Stimulated activated CD8-positive, alpha-beta memory T cell treated with anti-CD3 and anti-CD28 coated beads, Interleukin-12 subunit alpha, Interleukin-12 subunit beta, amount 100 ng/mL, for 24 hours (primary cell): ENCODE results near the gene GPATCH2.
"Not testable (repeated sequence)": the region's sequence is repeated elsewhere in the genome, so short reads cannot be mapped to it uniquely, and the experiment has no call there.

Experiments
- DNase-seq: peaks from one replicate; pipeline ENCODE4 v3.0.0-alpha.2; 2020; ENCODE audit errors: extremely low read depth

Gene GPATCH2

DNA sequence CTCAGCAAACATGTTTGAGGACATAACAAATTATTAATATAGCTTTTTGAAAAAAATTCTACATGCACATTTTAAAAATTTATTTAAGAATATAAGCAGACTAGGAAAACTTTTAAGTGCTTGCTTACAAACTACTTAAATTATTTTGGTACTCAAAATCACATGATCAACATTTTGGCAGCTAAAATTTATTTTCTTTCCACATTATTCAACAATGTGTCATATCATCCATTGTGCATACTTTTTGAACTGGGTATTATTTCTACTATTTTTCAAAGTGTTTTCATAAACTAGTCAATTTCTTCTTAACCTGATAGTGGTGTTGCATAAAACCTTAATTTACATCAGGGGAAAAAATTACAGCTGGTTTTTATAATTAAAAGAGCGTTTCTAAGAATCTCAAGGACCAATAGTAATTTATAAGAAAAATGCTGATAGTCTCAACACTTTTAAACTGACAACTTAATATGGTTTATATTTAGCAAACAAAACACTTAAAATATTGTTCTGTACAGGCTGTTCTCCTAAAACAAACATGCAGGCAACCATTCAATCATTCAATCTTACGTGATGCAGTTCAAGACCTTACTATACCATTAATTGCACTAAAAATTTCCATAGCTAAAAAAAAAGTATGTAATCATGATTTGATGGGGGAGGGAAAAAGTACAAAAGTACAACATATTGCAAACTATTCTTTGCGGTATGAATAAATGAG lies 105.0 kb downstream of the GPATCH2 start:
- DNase-seq, result no peak

DNA sequence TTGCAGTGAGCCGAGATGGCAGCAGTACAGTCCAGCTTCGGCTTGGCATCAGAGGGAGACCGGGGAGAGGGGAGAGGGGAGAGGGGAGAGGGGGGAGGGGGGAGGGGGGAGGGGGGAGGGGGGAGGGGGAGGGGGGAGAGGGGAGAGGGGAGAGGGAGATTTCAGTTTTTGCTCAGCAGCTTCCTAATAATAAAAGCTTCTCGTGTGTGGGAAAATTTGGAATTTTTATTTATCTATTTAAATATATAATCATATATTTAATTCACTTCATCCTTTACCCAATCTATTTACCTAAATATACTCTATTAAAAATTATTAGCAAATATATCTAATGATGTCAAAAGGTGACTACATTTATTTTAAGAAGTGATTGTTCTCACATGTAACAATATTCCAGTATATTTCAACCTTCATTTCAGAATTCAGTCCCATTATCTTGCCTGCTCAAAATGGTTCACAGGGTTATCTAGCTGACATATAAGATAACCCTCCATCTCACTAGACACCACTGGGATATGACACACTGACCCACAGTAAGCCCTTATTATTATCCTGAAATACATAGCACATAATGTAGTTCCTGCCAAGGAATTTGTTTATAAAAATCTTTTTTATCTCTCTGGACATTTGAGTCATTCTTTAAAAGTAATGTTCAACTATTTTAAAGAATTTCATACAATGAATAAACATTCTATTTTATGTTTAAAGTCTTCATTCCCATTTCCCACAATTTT lies 105.9 kb downstream of the GPATCH2 start:
- no peak for DNase-seq

DNA sequence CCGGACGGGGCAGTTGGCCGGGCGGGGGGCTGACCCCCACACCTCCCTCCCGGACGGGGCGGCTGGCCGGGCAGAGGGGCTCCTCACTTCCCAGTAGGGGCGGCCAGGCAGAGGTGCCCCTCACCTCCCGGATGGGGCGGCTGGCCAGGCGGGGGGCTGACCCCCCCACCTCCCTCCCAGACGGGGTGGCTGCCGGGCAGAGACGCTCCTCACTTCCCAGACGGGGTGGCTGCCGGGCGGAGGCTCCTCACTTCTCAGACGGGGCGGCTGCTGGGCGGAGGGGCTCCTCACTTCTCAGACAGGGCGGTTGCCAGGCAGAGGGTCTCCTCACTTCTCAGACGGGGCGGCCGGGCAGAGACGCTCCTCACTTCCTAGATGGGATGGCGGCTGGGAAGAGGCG lies 107.0 kb downstream of the GPATCH2 start:
- DNase-seq, result not testable (repeated sequence)

DNA sequence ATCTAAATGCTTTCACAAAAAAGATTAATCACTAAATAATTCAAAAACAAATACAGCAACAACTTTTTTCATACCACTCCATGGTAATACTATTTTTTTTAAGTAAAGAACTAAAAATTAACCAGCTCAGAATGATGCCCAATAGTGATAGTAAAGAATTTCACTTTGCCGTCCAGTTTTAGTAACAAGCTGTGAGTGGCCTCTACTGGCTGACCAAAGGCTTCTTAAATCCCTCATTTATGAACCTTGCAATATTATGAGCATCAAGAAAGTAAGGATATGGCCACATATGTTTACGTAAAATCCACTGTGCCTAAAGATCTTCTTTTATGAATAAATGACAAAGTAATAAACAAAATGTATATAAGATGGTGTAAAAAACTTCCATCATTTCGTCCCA lies 108.6 kb downstream of the GPATCH2 start:
- no peak for DNase-seq

DNA sequence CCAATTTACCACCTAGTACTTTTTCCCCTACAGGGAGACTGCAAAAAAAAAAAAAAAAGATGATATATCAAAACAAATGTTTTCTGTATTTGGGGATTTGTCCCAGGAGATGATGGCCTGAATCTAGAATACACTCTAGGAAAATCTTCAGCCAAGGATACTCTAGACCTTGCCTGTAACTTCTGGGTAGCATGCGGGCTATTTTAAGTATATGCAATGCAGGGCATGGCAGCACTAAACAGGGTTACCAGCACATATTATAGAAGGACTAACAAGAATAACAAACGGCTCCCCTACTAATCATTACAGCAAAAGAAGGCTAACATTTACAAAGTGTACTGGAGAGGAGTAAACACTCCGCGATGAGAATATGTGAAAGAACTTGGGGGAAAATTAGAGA lies 109.6 kb downstream of the GPATCH2 start:
- no peak for DNase-seq

DNA sequence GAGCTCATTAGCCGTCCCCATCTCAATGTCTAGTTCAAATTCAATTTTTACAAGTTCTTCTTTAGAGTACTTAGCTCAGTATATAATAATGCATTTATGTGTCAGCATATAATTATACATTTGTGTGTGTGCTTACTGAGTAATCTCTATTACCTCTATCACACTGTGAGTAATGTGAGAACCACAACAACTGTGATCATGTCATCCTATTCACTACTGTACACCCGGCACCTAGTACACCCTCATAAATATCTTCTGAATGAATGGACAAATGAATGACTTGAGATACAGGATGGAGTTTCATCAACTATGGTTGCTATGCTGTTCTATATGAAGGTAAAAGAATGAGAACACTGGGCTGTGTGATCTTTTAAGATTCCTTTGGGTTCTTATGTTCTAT lies 124.0 kb downstream of the GPATCH2 start:
- DNase-seq, result no peak

DNA sequence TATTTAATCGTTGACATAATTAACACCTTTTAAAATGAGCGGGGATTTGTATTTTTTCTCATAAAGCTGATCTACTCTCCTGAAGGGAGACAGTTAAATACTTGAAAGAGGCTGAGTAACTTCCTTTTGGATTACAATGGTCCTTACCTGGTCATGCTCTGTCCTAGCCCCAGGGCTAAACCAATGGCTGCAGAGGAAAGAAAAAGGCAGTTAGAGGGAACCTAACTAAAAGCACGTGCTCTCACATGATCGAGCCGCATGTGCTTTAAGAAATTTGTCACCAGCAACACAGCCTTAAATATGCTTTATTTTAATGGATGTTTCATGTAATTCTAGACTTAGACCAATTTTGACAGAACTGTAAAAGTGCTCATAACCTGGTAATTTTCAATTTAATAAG lies 132.7 kb downstream of the GPATCH2 start:
- DNase-seq, result no peak

DNA sequence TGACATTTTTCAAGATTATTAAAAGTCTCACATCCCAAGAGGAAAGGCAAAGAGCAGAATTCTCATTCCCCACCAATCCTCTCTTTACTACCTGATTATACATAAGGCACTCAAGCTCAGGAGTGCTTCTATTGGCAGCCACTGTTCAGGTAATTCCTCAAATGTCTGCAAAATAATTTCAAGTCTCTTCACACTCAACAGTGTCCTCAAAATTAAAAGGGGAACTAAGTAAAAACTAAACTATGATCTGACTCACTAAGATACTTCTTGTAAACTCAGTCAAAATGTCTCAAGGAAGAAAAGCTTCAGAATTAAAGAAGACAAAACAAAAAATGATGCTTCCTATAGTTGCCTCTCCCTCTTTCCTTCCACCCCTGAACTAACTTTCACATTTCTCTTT lies 135.6 kb downstream of the GPATCH2 start:
- DNase-seq, result no peak

DNA sequence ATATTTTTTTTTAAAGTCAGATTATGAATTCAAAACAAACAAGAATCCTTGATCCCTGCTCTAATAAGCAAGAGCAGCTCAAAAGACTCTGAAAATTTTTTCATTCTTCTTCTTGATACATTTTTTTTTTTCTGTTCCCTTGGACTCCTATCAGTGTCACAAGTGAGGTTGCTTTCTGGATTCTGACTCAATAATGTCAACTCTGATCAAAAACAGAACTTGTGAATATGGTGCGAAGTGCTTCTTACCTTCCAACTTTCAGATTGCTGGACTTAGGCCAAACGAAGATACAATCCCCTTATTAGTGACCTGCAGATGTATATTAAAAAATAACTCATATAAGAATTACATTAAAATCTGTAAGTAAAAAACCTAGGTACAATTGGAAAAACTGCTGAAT lies 136.1 kb downstream of the GPATCH2 start:
- DNase-seq, result no peak

DNA sequence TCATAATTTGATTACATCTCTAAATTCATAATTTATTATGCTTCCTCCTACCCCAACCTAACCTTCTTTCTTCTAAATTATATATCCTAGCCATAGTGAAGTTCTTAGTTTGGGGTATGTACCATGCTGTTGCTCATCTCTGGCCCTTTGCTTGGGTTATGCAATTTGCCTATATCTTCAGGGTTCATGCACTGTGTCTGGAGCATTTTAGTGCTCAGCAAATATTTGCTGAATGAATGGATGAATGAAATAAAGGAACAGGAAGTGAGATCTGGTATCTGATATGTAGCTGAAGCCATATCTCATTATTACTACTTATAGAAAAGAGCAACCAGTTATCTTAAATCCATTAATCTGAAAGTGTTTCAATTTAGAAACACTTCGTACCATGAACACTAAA lies 137.6 kb downstream of the GPATCH2 start:
- DNase-seq, result no peak

DNA sequence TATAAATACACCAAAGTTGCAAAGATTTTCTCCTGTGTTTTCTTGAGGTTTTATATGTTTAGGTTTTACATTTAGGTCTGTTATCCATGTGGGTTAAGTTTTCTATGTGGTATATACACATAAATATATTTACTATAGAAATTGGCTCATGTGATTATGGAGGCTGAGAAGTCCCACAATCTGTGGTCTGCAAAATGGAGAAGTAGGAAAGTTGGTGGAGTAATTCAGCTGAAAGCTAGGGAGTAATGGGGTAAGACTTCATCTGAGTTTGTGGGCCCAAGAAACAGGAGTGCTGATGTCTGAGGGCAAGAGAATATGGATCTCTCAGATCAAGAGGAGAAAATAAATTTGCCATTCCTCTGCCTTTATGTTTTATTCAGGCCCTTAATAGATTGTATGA lies 146.0 kb downstream of the GPATCH2 start:
- DNase-seq, result no peak

DNA sequence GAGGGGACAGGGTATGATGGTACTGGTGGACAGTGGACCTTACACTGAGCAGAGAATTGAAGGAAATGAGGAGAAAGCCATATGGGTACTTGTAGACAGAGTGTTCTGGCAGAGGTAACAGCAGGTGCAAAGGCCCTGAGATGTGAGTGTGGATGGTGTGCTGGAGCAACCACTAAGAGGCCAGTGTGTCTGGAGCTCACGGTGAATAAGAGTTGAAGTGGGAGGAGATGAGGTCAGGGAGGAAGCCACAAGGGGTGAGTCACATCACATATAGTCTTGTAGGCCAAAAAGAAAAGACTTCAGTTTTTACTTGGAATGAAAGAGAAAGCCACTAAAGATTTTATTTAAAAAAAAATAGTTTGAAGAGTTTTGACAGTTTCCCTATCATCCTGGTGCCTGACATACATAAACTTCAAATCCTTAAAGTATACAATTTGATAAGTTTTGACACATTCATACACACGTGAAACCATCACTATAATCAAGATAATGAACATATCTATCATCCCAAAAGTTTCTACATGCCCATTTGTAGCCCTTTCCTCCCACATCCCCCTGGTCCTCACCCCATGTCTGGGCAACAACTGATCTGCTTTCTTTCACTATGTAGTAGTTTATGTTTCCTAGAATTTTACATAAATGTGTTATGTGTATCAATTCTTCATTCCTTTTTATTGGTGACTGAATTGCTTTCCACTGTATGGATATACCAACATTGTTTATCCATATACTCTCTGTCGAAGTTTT lies 148.4 kb downstream of the GPATCH2 start:
- DNase-seq, result peak; percentile 15

DNA sequence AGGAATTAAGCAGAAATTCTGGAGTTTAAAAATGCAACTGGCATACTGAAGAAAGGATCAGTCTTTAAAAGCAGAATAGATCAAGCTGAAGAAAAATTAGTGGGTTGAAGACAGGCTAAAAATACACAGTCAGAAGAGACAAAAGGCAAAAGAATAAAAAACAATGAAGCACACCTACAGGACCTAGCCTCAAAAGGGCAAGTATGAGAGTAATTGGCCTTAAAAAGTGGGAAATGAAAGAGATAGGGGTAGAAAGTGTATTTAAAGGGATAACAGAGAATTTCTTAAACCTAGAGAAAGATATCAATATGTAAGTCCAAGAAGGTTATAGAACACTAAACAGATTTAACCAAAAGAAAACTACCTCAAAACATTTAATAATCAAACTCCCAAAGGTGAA lies 152.4 kb downstream of the GPATCH2 start:
- no peak for DNase-seq

DNA sequence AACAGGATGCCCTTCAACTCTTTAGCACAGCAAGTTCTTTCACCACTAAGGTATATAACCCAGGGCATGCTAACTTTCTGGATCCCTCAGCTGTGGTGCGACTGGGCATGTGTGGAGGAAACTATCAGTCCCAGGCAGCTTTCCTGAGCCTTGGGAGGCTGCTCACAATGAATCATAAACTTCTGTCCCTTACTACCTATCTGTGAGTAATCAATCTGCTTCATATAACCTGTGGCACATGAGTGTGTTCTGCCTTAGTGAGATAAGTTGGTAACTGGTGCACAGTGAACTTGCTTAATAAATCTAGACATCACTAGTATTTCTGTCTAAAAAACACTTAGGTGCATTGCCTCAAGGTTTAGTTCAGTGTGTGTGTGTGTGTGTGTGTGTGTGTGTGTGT lies 158.0 kb downstream of the GPATCH2 start:
- no peak for DNase-seq

DNA sequence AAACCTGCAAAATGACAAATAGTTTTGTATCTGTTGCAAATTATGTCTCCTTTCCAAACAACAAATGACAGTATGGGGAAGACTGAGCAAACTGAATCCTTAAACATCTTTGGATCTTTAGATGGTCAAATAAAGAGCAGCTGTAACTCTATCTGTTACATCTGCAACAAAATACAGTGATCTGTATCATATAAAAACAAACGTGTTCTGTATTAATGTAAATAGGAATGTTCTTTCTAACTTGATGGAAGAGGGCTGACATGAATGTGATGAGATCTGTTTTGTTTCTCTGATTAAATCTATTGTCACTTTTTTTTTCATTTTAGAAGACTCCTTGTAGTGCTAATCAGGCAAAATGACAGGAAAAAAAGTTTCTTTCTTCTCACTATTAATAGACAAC lies 159.5 kb downstream of the GPATCH2 start:
- DNase-seq, result no peak

DNA sequence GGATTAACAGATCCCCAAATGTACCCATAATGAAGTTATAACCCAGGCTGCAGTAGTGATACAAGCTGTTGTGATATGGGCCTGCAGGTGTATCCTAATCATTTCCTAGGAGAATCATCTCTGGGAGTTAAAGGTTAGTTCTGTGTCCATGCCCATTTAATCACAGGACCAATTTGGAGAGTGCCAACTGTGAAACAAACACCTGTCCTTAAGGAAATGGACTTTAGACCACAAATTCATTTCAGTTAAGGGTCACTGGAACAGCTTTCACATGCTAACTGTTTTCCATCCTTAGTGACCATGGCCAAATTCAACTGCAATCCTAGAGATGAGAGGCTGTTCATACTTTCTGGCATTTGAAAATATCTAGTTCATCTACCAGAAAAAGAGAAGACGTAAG lies 160.9 kb downstream of the GPATCH2 start:
- DNase-seq, result no peak

DNA sequence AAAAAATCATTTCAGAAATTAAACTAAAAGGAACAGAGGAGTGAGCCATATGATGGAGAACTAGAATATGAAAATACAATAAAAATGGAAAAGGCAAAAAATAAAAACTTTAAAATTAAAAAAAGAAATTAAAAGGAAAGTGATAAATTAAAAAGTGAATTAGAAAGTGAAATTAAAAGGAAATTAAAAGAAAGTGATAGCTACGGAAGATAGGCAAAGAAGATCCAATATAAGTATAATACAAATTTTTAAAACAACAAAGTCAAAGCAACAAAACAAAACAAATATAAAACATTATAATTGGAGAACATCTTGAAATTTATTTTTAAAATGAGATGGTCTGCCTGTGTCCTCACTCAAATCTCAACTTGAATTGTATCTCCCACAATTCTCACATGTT lies 165.8 kb downstream of the GPATCH2 start:
- DNase-seq, result no peak

DNA sequence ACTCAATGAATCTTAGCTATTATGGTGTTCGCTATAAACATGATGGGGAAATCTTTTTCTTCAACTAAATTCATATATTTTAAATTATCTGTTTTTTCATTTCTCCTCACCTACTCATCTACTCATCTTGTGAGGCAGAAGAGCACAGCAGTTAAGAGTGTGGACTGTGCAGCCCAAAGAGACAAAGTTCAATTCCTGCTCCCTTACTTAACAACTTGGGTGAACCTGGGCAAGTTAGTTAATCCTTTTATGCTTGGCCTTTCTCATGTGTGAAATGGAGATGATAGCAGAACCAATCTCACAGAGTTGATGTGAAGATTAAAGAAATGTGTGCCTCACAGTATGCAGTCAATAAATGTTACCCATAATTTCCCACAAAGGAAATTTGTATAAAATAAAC lies 168.2 kb downstream of the GPATCH2 start:
- no peak for DNase-seq

DNA sequence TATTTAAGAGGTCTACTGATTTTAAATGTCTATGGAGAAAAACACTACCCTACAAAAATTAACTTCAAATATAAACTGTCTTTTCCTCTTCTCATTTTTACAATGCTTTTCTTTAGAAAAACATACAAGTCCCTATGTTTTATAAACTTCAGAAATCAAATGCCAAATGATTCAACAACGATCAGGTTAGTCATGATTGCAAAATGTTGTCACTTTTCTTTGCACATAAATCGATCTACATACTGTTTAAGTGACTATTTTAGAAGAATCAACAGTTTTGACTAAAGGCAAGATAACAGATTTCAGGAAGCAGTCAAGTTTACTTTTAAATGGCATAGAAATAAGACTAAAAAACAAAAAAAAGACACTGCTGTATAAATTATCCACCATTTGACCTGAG lies 168.7 kb downstream of the GPATCH2 start:
- no peak for DNase-seq

DNA sequence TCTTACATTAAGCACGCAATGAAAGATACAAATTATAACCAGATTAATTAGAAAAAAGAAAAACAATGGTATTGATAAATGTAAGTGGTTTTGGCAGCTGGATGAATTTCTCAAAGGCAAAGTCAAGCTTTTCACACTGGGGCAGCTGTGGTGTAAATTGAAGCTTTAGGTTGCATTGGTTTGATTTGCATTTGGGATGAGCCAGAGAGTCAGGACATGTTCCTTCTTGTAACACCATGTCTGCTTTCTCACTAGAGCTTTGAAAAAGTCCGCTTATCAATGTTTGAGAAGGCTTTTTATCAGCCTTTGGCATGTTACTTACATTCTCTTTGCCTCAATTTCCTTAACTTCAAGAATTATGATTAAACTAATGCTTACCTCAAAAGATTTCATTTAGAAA lies 173.9 kb downstream of the GPATCH2 start:
- no peak for DNase-seq

DNA sequence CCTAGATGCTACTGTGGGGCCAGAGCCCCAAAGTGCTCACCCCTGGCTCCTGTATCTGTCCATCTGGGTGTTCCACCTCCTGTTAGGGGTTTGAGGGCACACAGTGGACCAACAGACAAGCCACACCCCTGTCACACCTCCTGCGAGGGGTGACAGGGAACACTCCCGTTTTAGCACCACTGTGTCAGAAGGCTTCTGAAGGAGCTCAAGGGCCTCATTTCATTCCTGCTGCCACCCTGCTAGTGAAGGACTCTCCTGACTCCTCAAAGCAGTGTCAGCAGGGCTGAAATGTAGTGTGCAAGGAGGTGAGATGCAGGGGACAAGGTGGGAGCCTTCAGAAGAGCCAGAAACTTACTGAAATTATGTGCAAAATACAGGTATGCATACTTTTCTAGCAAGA lies 174.6 kb downstream of the GPATCH2 start:
- DNase-seq, result no peak

DNA sequence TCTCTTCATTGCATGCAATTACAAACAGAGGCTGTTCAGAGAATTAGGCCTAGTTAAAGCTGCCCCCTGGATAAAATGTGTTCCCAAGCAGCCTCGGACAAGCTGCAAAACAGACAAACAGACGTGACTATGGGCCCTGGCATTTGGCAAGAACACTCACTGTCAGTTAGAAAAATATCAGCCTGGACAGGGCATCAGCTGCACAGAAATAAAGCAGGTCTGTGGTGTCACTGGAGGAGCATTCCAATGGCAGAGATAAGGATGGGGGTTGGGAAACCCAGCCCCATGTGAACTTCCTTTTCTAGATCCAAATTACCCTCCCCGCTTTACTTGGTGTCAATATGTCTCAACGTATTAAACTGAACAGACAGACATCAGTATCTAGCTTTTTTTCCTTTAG lies 177.1 kb downstream of the GPATCH2 start:
- no peak for DNase-seq

DNA sequence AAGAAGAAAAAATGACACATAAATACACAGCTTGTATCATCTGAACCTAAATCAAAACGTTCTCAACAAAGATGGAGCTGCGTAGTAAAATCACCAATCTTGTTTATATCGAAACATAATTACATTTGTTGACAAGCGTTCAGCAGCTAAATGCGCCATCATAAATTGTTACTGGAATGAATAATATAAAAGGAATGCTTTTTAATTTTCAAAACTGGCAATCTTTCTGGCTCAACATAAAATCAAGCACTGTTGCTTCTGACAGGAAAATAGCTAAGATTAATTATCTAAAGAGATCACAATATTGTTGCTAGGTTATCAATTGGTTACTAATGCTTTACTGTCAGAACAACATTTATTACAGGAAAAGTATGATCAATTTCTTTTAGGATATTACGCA lies 181.5 kb downstream of the GPATCH2 start:
- DNase-seq, result no peak
